Measurements from ENCODE around the gene NCKAP5.

GRCh38 chr2:132729522-132729921, 838.7 kb downstream of the NCKAP5 start:
- TF ChIP-seq POLR2A (IDR thresholded peaks at IDR 0.05; ENCODE audit: low read depth, low read length) (no peak), POLR2AphosphoS5 (IDR thresholded peaks at IDR 0.05; ENCODE audit: low read depth, low read length) (no peak)

All from GM12892 (cell line).